ENCODE measurements around the gene TSPEAR.
"Not testable (repeated sequence)": the region's sequence is repeated elsewhere in the genome, so short reads cannot be mapped to it uniquely, and the experiment has no call there.

TSPEAR gene

DNA sequence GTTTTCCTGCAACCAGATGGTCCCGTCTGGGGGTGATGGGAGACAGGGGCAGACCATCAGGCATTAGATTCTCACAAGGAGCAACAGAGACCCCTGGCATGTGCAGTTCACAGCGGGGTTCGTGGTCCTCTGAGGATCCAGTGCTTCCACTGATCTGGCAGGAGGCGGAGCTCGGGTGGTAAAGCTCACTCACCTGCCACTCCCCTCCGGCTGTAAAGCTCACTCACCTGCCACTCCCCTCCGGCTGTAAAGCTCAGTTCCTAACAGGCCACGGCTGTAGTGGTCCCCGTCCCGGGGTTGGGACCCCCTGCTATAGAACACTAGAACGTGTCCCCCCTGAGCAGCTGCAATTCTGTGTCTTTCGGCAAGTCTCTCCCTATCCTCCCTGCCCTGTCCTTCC lies 9.8 kb downstream of the TSPEAR start:
- FAIRE-seq, result no peak

DNA sequence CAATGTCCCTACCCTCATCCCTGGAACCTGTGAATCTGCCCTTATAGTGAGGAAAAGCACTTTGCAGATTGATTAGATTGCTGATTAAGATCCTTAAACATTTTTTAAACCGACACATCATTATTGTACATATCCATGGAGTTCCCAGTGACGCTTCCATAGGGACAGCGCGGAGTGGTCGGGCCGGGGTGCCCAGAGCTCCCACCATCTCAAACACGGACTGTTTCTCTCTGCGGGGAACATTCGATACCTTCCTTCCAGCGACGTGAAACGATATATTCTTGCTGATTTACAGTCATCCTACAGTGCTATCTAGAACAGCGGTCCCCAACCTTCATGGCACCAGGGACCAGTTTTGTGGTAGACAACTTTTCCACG lies 10.4 kb downstream of the TSPEAR start:
- no peak for FAIRE-seq

DNA sequence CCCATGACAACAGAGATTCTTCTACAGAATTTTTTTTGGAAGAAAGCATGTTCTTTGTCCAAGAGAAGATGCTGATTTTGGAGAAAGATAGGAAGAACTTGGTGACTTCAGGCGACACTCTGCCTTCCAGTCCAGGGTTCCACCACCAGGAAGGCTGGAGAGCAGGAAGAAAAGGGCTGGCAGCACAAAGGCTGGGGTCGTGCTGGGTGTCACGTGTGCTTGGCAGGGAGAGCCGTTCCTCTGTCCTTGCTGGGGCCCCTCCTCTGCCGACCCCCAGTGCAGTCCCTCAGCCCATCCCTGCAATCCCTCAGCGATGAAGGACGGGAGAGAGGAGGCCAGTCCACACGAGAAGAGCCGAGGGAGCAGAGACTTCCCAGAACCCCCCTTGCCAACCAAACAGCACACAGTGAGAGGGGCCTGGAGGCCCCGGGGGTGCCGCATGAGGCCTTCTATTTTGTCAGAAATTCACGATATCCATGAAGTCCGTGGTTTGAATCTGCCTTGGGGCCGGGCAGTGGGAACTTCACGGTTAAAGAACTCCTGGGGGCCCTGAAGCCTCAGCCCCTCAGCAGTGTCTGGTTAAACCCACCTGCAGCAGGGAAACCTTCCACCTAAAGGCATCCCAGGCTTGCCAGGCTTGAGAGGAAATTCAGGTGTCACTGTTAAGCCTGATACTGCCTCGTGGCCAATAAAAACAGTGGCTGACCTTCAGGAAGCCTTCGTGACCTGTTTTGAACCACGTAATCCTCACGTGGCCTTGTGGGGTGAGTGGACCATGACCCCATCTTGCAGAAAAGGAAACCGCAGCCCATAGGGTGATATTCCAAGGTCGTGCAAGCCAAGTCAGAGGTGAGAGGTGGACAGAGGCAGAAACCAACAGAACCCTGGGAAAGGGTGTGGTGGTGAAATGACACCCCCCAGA lies 11.0 kb downstream of the TSPEAR start:
- FAIRE-seq, result no peak

DNA sequence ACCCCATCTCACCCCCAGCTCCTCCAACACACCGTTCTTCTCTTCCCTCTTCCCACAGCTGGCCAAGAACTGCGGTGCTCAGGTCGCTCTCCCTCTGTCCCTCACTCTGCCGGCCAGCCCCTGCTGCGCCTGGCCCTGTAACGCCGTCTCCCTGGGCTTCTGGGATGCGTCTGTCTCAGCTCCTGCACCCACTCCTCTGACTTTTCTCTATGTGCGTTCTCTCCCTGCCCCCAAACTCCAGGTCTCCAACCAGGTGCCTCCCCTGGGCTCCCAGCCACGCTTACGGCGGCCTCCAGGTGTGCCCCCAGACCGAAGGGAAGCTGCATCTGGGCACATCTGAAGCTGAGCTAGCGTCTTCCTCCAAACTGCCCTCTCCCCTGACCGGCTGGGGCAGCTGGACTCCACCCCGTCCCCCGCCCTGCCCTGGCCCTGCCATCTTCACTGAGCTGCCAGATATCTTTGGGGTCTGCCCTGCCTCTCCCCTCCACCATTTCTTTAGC lies 11.8 kb downstream of the TSPEAR start:
- no peak for FAIRE-seq

DNA sequence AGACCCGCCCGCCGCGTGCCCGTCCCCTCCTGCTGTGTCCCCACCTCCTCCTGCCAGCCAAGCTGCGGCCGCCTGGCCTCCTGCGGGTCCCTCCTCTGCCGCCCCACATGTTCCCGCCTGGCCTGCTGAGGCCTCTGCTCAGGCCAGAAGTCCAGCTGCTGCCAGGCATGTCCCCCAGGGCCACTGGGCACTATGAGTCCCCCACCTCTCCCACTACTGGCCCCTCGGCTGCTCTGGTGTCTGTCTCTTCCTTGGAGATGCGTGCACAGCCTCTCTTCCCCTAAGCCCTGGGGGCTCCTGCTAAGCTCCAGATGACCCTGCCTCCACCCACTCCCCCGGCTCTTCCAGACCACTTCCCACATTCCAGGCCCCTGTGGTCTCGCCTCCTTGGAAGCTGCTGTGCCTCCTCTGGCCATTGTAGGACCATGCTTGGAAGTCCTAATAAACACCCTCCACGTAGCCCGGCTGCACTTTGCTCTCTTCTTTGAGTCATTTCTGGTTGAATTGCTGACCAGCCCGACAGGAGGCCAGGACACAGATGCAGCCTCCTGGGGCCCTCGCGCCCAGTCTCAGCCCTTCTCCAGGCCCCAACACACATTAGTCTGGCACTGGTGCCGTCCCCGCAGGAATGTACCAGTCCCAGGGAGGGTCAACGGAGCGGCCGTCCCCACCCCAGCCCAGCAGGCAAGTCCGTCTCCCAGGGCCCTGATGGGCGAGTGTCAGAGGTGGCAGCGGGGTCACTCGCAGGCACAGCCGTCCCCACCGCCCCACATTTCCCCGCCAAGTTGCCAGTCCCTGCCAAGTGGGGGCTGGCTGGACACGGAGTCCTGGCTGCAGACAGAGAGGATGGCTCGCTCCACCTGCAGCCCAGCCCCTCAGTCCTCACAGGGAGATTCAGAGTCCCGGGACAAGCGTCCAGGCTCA lies 13.3 kb downstream of the TSPEAR start:
- FAIRE-seq, result no peak

DNA sequence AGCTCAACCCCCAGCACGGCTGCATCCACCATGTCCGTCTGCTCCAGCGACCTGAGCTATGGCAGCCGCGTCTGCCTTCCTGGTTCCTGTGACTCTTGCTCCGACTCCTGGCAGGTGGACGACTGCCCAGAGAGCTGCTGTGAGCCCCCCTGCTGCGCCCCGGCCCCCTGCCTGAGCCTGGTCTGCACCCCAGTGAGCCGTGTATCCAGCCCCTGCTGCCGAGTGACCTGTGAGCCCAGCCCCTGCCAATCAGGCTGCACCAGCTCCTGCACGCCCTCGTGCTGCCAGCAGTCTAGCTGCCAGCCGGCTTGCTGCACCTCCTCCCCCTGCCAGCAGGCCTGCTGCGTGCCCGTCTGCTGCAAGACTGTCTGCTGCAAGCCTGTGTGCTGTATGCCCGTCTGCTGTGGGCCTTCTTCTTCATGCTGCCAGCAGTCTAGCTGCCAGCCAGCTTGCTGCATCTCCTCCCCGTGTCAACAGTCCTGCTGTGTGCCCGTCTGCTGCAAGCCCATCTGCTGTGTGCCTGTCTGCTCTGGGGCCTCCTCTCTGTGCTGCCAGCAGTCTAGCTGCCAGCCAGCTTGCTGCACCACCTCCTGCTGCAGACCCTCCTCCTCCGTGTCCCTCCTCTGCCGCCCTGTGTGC lies 14.1 kb downstream of the TSPEAR start, which contains the start of gene KRTAP10-12:
TSS of gene KRTAP10-12 (plus strand) at position 1 of the 639 bp plus-strand sequence. CDS start at position 31, 30 bp downstream.
- FAIRE-seq, result not testable (repeated sequence)

DNA sequence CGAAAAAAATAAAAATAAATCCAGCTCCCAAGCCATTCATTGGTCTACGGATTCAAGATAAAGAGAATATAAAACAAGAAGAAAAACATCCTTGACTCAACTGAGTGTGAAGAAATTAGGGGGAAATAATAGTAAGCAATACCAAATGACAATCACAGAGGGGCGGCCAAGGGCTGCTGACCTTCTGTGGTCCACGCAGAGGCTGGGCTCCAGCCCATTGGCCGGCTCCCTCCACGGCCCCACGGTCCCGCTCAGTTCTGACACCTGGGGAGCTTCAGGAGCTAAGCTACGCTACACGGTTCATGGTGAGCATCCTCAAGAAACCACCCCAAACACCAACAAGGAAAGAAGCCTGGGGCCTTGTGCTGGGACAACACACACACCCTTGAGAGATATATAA lies 14.8 kb downstream of the TSPEAR start:
- FAIRE-seq, result no peak

DNA sequence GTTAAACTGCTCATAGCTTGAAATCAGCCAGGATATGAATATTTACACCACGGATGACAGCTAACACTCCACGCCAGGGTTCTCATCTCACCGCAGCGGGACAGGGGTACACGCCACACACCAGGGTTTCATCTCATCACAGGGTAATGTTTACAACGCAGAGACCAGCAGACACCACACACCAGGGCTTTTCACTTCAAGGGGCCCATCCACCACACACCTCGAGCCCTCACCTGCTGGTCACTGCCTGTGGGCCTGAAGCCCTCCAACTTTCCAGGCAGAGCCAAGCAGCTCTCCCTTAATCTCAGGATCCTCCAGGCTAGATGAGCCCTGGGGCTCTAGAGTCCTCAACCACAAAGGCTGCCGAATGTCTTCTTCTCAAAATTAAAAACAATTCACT lies 15.7 kb downstream of the TSPEAR start:
- no peak for FAIRE-seq

DNA sequence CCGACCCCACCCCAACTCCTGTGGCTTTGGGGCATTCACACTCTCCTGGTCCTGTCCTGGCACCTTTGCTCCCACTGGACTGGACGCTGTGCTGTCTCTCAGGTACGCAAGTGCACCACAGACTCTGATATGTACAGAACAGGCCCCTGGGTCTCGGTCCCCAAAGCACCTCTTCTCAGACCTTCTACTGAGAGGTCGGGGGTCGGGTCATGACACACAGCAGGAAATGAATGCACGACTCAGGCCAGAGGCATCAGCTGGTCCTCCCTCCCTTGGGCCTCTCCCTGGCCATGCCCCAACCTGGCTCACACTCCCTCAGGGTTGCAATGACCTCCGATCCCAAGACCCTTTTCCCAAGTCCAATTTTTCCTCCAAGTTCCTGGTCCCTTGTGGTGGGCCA lies 16.2 kb downstream of the TSPEAR start:
- no peak for FAIRE-seq

DNA sequence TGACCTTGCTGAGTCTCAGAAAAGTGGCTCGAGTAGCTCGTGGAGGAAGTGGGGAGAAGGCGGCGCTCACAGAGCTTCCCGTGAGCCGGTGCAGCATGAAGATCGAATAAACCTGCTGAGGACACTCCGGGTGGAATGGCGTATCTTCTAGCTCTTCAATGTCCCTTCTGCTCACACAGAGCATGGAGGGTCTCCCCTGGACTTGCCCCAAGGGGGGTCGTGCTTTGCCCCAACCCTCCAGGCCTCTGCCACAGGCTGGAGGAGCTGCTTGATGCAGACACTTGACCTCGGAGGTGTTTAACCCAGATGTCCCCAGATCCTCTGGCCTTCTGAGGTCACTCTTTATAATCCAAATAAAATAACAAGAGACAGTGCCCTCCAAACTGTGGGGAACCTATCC lies 16.6 kb downstream of the TSPEAR start:
- FAIRE-seq, result no peak

DNA sequence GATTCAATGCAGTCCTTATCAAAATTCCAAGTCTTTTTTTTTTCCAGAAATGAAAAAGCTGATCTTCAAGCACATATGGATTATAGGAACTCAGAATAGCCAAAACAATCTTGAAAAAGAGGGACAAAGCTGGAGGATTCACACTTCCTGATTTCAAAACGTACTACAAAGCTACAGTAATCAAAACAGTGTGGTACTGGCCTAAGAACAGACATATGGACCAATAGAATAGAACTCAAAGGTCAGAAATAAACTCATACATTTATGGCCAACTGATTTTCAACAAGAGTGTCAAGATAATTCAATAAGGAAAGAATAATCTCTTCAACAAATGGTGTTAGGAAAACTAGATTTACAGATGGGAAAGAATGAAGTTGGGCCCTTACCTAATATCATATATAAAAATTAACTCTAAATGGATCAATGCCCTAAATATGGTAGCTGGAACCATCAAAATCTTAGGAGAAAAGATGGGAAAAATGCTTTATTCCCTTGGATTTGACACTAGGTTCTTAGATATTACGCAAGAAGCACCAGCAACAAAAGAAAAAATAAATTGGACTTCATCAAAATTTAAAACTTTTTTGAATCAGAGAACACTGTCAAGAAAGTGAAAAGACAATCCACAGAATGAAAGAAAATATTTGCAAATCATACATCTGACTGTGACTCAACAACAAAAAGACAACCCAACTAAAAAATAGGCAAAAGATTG lies 18.4 kb downstream of the TSPEAR start:
- FAIRE-seq, result no peak

DNA sequence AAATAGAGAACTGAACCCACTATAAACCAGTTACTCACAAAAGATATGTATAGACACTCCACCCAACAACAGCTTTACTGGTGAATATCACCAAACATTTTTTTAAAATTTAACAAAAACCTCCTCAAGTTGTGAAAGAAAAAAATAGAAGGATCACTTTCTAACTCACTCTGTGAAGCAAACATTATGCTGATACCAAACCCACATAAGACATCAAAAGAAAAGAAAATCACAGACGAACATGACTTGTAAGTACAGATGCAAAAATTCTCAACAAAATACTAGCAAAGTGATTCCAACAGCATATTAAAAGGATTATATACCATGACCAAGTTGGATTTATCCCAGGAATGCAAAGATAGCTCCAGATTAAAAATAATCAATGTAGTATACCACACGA lies 19.7 kb downstream of the TSPEAR start:
- FAIRE-seq, result no peak

DNA sequence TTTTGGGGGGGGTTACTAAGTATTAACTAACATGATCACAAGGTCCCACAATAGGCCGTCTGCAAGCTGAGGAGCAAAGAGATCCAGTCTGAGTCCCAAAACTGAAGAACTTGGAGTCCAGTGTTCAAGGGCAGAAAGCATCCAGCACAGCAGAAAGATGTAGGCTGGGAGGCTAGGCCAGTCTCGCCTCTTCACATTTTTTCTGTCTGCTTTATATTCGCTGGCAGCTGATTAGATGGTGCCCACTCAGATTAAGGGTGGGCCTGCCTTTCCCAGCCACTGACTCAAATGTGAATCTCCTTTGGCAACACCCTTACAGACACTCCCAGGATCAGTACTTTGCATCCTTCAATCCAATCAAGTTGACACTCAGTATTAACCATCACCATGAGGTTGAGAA lies 21.6 kb downstream of the TSPEAR start:
- FAIRE-seq, result not testable (repeated sequence)

DNA sequence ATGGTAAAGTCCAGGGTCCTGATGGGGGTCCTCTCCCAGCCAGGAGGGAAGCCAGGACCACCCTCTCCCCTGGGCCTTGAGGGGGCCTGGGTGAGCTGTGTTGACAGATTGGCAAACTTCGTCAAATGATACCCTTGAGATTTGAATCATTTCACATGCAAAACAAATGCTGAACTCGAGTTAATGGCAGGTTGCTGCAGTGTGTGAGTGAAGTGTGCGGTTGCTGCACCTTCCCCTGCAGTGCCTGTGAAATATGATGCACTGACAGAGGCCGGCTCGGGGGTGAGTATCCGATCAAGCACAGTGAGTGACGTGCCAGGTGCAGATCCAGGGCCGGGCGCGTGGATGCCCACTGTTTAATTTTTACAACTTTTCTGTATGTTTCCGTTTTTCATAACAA lies 23.7 kb downstream of the TSPEAR start:
- no peak for FAIRE-seq

DNA sequence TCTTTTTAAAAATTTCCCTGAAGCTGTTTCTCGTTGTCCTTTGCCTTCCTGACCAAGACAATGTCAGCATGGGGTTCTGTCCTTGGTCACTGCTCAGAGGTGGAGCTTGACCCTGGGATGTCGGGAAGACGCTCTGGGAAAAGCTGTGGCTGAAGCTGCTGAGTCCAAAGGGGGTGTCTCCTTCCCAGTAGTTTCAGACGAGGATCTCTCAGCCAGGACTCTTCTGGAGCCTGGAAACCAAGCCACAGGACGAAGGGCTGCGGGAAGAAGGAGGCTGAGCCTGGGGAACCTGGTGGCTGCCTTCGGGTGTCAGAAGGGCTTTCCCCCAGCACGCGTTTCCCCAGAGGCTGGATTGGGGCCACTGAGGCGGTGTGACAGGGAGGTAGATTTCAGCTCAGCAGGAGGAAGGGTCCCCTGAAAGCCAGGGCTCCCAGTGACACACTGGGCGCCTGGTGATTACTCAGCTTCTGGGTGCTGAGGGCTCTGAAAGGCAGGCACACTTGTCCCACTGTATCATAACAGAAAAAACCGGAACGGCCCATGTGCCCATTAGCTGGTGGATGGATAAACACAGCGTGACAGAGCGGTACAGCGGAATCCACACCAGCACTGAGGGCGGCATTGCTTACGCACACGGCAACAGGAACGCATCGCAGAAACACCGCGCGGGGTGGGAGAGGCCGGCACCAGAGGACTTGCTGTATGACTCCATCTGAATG lies 24.4 kb downstream of the TSPEAR start:
- no peak for FAIRE-seq

DNA sequence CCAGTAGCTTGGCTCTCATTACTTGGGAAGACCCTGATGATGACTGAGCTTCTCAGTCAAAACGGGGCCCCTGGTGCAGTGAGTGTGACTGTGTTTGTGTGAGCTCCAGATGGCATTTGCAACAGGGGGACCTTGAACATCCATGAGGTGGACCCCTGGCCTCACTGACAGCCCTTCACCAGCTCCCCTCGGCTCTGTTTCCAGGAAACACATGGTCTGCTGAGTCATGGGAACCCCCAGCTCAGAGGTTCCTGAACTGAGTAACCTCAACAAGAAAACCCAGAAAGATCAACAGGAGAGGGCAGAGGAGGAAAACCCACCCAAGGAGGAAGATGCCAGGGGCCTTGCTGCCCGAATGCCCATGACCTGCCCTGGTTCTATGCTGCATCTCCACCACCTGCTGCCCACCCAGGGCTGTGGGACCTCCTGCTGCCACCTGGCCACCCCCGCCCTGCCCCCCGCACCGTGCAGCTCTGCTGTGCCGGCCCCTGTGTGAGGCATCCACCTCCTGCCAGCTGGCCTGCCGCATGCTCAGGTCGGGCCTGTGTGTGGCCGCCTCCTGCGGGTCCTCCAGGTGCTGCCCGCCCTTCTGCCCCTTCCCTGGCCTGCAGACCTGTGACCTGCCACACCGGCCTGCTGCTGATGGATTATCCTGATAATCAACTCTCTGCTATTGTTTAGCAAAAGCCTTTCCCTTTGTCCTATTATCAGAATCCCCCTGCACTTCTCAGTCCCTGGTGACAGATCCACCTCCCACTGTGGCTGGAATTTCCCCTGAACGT lies 25.2 kb downstream of the TSPEAR start:
- FAIRE-seq, result no peak

DNA sequence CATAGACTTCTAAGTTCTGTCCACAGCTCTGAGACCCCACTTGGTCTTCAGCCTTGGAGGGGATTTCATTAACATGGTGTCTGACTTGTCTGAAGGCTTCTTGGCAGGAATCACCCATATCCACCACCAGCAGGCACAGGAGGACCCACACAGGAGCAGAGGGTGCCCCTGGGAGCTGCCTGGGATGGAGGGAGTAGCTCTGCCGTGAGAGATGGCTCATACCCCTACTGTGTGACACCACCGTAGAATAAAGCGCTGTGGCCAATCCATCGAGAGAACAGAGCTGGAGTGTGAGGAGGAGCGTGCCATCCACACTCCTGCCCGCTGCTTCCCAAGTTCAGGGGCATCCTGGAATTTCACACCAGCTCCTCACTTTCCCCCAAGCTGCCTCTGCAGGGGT lies 26.3 kb downstream of the TSPEAR start:
- FAIRE-seq, result not testable (repeated sequence)

DNA sequence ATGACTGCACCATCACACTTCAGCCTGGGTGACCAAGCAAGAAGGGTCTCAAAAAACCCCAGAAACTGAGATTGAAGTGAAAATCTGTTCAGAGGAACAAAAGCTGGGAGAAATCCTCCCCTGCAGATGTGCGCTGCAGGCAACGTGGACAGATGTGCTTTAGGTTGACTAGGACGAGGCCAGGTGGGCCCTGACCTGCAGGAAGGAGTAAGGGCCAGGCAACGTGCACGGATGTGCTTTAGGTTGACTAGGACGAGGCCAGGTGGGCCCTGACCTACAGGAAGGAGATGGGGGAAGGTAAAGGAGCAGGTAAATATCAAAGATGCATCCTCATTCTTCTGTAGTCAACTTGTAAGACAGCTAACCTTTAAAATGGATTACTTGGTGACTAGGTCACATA lies 26.9 kb downstream of the TSPEAR start:
- no peak for FAIRE-seq

DNA sequence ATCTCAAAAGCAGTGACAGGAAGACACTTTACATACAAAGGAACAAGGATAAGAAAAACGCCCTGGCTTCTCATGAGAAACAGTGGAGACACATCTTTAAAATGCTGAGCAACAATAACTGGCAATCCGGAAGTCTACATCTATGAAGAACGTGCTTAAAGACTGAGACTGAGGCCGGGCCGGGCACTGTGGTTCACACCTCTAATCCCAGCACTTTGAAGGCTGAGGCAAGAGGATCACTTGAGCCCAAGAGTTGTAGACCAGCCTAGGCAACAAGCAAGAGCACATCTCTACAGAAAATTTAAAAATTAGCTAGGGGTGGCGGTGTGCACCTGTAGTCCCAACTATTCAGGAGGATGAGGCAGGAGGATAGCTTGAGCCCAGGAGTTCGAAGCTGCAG lies 27.3 kb downstream of the TSPEAR start:
- no peak for FAIRE-seq

DNA sequence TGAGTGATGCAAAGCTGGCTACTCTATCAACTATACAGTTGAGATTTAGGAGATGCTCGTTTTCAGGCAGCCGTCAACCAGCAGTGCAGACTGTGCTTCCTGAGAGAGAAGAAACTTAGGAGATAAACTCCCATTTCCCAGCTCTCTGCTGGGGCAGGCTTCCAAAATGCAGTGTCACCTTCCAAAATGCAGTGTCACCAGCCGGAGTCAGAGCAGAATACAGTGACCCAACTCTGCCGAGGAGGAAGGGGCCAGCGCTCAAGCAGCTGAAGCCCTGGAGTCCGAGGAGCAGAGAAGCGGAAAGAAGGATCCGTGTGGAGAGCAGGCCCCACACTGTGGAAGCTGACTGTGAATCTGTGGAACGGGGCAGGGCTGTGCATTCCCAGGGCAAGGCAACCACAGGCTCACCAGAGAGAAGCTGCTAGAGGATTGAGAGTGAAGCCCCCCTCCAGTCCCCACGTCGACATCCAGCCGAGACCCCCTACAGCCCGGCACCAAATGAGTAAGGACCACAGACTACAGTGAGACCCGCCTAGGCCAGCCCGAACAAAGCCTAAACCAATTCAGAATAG lies 28.7 kb downstream of the TSPEAR start:
- FAIRE-seq, result no peak

Data from TTC549 (cell line).